GM21723 (cell line): Measurements from ENCODE around the gene HOATZ.

Source experiments
- ATAC-seq: cut with Tn5 transposase; IDR thresholded peaks from one replicate; pipeline ENCODE4 v1.9.1; 2021; ENCODE audit warnings: mild to moderate bottlenecking, moderate library complexity; ENCODE audit not compliant: unreplicated experiment

The HOATZ gene

GRCh38 chr11:111574373-111575225, 60.0 kb downstream of the HOATZ start:
- no peak for ATAC-seq

GRCh38 chr11:111575740-111576139, 61.2 kb downstream of the HOATZ start:
- ATAC-seq = no peak

GRCh38 chr11:111577821-111578220, 63.2 kb downstream of the HOATZ start:
- no peak for ATAC-seq

GRCh38 chr11:111581341-111581740, 66.8 kb downstream of the HOATZ start:
- no peak for ATAC-seq

GRCh38 chr11:111582163-111582562, 67.6 kb downstream of the HOATZ start:
- no peak for ATAC-seq

- no peak for ATAC-seq
Observed at GRCh38 chr11:111582881-111583280, 68.3 kb downstream of the HOATZ start.

- no peak for ATAC-seq
Observed at GRCh38 chr11:111585371-111585770, 70.8 kb downstream of the HOATZ start.

GRCh38 chr11:111586388-111586831, 71.8 kb downstream of the HOATZ start:
- ATAC-seq = no peak
